GM19023 (cell line): ENCODE data around the gene HOXC9.
A peak's percentile ranks its signal among the peaks of the same experiment; 100 is the strongest.

Experiments used
- ATAC-seq: cut with Tn5 transposase; IDR thresholded peaks from one replicate; pipeline ENCODE4 v1.9.1; 2021; ENCODE audit warnings: mild to moderate bottlenecking, moderate library complexity; ENCODE audit not compliant: unreplicated experiment

Gene HOXC9

DNA sequence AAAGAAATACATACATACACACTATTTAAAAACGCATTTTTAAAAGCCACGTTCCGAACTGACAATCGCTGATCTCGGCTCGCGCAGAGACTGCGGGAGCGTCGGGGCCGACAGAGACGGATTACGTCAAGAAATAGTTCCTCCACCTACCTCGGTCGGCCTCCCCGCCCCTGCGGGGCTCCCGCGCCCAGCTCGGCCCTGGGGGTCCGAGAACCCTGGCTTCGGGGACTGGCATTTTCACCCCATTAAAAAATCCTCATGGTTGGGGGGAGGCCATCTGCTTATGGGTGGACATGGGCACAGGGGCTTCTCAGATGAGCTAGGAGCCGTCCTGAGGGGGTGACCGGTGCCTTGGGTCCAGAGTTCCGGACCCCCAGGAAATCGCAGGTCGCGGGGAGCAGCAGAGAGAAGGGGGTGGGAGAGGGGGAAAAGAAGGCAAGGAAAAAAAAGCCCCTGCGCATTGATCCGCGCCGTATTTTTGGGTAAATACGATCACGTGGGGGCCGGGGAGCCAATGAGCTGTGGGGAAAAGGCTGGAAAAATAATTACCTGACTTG is 324 bp upstream of the HOXC9 start:
- ATAC-seq = no peak

DNA sequence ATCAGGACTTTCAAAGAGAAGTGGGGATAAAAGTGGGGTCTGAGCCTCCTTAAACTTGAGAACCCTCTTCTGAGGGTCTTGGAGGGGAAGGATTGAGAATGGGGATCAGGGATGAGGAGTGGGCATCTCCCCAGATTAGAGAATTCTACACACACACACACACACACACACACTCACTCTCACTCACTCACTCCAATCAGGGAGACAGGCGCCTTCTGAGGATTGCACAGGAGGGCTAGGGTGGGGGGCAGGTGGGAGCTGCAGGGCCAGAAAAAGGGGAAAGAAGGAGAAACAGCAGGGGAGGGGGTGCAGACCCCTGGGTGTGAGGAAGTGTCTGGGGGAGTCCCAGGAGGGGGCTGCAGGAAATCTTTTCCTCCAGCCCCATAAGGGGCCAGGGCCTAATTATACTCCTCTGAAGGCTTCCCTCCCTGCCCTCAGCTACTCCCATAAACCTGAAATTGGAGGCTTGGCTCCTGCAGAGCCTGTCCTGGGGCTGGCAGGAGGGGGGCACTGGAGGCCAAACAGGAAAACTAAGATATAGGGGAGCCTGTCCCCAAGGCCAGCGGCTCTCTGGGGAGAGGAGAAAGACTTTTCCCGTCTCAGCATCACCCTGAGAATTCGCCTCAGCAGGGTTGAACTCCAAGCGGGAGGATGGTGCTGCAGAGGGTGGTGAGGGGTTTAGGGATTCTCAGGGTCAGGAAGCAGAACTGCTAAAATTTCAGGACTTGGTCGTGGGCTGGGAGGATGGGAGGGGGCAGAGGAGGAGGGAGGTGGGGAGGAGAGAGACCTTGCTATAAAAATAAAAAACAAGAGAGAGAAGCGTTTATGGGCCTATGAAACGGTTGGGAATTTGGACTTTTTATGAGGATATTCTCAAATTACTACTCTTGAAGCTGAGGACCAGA is 1.6 kb downstream of the HOXC9 start:
- no peak for ATAC-seq

DNA sequence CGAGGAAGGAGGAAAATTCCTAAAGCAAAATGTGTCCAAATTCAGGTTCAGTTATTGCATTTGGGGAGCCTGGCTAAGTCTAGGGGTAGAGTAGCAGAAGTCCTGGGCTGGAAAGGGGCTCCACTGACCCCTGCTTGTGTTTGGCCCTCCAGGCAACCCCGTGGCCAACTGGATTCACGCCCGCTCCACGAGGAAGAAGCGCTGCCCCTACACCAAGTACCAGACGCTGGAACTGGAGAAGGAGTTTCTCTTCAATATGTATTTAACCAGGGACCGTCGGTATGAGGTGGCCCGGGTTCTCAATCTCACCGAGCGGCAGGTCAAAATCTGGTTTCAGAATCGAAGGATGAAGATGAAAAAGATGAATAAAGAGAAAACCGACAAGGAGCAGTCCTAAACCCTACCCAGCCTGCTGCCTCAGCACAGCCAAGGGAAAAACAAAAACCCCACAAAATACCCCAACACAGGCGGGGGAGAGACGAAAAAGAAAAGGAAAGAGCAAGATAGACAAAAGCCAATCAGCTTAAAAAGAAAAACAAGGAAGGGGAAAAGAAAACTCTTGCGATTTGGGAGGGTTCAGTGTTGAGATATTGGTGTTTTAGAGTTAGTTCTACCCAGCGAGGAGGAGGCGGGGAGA is 2.4 kb downstream of the HOXC9 start:
- ATAC-seq = no peak

DNA sequence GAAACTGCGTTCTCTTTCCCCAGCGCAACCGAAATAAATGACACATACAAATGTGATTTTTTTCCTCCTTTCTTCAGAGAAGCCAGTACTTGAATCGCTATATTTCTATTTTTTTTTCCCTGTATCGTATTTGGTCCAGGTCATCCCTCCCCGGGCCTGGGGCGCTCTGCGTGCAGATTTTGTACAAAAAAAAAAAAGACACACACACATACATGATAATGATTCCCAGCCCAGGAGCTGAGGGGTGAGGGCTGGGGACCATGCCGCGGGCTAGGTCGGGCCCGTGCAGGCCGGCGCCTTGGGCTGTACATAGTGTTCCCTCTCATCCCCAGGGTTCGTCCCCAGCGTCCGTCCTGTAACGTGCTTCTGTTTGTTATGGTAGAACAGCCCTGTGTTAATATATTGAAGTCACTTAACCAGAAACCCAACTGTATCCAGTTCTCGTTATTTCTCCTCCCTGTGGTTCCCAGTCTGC is 3.0 kb downstream of the HOXC9 start:
- no peak for ATAC-seq

DNA sequence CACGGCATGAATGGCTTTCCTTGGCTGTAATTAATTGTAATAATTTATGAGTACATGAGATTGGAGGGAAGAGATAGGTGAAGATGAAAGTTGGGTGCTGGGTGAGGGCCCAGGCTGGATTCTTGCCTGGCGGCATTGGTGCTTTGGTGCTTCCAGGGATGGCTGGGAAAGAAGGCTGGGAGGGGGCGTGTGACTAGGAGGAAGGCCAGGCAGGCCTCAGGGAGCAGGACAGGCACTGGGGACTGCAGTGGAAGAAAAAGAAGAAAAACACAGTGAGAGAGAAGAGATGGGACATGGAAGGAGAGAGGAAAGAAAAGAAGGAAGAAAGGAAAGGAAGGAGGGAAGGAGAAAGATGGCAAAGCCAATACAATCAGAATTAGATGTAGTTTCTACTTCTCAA is 3.7 kb downstream of the HOXC9 start:
- no peak for ATAC-seq

DNA sequence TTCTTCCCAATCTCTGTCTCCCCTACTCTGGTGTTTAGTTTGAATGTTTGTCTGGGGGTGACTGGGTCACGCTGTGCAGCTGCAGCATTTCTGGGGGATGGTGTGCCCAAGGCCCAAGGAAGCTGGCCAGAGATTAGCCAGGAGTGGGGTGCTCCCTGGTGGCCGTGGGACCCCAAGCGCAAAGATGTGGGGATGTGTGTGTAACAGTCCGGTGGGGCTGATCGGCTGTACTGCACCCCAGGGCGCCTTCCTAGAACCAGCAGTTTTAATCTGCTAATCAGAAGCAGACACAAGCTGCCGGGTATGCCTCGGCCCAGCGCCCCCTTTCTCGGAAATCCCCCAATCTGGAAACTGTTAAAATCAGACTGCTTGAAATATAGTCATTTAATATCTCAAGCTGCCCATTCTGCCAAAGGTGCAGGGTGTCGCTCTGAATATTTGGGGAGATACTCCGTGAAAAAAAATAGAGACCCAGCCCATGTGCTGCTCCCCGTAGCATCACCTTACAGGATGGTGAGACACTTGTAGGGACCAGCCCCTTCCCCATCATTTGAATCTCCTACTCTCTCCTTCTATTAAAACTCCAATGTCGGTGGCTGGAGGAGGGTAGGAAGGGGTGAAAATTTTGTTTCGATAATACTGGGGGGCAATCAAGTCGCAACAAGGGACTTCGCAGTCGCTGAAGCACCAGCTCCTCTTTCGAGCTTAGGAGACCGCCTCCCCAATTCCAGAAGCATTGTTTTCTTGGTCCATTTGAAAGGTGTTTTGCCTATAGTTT is 4.3 kb downstream of the HOXC9 start:
- no peak for ATAC-seq

DNA sequence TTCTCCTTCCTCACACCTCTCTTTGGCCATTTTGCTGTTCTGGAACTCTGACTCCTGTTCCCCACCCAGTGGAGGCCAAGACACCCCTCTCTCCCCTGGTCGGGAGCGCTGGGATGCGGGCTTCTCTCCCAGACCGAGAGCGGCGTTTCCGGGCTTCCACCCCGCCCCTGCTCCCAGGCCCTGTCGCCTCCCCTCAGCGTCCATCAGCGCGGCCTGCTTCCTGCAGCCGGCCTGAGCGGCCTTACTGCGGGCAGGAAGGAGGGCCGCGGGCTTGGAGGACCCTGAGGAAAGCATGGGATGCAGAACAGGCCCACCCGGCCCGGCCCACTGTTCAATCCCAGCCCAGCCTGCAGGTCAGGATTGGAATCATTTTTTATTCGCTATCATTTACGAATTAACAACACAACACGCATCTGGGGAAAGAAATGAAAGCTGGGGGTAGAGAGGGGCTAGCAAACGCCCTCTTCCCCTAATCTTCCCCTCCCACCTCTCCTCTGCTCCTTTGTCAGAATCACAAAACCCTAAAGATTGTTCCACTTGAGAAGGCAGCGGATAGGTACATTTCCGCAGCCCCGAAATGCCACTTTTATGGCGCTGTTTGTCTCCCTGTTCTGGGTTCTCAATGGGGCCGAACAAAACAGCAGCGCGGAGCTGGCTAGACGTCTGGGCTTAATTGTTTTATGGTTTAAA is 5.0 kb downstream of the HOXC9 start:
- no peak for ATAC-seq

DNA sequence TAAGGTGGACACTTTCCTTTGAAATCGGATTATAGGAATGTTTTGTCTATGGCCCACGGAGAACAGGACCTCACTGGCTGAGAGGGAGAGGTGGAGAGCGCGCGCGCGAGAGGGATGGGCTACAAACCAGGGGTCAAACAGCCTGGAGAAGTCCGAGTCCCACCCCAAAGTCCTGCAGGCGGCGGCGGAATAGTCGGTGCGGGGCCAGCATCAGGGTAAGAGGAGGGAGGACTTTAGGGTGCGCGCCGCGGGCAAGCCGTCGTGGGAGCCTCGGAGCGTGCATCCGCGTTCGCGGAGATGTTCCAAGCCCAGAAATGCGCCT is 5.5 kb downstream of the HOXC9 start:
- no peak for ATAC-seq

DNA sequence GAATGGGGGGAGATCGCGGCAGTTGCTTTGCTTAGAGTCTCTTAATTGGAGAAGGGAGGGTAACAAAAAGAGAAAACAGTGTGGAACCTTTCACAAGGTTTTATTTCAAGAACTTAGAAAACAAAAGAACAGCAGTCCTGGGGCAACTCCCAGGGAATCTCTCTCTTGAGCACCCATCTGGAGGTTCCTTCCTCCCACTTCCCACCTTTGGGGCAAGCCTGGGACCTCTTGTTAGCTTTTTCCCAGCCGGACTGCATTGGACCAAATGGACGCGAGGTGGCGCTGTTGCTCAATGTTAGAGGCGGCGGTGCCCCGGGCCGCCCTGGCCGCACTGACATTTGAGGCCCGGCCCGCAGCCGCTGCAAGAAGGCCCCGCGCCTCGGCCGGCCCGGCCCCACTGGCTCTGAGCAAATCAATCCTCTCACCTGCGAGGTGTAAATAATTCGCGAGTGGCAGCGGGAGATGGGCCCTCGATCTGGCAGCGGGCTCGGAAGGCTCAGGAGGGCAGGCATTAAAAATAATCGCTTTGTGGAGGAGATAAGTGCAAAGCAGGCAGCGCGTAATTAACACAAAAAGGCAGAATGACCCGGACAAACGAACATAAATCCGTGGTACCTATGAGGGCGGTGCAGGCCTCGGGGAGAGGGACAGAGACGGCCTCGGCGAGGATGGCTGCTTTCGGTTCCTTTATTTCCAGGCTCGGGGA is 6.0 kb downstream of the HOXC9 start:
- peak; percentile 77 for ATAC-seq

DNA sequence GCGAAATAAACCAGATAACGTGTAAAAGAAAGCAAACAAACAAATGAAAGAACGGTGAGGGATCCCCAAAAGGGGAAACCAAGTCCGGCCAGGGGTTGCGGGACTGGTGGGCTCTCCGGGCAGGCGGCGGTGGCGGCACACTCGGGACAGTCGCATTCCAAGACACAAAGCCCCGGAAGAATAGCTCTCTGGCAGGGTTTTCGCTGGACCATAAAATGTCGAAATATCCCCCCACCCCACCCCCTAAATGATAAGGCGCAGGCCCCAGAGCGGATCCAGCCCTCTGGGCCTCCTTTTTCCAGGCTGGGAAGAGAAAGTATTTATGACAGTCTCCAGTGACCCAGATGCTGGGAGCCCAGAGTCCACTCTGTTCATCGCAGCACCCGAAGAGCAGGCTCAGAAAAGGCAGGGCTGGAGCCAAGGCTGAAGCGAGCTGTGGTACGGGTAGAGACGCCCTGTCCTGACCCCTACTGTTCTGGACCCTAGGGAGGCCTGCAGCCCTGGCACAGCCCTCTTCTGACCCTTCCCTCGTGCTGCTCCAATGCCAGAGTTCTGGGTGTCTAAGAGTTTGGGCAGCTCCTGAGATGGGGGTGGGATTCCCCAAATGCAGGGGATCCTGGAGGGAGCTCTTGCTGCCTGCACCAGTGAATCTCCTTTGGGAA is 6.7 kb downstream of the HOXC9 start:
- ATAC-seq = no peak

DNA sequence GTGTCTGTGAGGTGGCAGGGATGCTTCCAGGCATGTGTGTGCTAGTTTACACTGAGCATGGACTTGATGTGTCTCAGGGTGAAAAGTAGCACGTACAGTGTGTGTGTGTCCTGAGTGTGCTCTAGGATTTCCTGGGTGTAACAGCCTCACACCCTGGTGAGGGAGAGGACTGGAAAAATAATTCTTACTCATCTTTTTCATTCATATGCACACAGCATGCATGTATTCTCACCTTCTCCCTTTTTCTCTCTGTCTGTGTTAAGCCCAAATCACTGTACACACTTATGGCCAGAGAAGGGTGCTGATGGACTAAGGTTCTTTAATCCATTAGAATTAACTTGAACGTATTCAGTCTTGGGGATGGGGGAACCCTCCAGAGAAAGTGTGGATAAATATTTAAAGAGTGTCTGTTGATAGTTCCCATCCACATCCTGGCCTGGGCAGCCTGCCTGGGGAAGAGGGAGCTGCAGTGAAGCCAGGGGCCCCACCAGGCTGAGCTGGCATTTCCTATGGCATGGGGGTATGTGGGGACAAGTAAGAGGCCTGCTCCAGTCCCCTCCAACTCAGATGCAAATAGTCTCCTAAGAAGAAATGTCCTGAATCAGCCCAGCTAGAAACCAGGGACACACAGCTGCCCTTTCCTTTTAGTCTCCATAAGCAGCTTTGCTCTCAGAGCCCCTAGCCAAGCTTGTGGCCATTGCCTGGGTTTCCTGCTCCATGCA is 7.7 kb downstream of the HOXC9 start:
- no peak for ATAC-seq

DNA sequence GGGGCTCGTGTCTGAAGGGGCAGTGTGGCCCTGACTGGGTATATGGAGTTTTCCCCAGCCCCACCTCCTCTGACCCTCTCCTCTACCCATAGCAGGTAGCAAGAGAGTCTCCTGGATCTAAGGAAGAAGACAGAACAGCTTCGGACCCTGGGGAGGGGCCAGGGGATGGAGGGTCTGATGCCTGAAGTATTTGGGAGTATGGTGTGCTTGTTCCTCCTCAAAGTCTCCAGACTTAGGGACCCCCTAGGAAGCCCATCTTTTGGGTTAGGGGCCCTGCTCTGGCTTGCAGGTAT is 8.2 kb downstream of the HOXC9 start:
- ATAC-seq = no peak

DNA sequence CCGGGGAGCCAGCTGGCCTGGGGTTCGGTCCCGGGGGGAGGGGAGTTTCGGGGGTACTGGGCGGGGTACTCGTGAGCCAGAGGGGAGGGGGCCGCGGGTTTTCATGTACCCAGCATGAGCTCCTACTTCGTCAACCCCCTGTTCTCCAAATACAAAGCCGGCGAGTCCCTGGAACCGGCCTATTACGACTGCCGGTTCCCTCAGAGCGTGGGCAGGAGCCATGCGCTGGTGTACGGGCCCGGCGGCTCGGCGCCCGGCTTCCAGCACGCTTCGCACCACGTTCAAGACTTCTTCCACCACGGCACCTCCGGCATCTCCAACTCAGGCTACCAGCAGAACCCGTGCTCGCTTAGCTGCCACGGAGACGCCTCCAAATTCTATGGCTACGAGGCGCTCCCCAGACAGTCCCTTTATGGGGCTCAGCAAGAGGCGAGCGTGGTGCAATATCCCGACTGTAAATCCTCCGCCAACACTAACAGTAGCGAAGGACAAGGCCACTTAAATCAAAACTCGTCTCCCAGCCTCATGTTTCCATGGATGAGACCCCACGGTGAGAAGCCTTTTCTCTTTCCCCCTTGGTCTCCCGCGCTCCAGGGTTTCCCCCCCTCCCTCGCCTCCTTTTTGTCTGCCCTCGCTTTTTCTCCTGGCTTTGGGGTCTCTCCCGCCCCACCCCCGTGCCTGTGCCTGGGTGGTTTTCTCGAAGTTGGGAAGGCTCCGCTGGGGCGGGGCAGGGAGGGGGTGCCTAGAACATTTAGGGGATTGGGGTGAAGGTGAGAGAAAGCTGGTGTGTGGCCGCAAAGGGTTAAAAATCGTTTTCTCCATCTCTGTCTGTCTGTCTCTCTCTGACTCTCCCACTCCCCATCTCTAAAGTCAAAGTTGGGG is 9.5 kb downstream of the HOXC9 start:
- no peak for ATAC-seq

DNA sequence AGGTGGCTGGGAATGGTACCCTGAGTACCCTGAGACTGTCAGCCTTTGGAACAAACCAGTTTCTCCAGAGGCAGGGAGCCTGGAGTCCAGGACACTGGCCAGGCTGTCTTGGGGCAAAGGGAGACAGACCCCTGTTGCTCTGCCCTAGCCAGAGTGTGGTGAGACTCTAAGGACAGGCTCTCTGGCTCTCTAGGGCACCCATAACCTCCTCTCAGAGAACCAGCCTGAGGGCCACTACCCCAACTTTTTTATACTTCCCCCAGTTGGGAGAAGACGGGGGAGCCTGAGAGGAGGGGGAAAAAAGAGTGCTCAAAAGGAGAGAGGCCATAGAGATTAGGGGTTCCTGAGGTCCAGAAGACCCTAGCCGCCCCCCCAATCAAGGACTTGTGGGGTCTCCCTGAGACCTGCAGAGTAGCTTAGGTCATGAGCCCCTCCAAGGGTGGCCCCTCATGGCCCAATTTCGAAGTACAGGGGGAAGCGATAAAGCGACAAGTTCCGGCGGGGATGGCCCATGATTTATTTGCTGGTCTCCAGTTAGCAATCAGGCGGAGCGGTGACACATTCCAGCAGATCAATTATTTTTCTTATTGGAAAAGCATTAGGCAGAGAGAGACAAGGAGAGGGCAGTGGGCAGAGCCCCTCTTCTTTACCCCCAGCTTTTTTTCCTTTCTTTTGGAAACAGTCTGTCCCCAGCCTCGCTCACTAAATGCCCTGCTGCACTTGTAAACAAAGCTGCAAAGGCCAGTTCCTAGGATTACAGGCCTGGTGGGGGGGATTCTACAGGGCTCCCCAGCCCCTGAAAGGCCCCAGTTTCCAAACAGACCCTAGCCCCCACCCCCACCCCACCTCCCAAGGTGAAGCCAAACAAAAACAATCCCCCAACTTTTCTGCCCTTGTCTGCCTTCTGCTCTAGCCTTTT is 10.4 kb downstream of the HOXC9 start:
- ATAC-seq = no peak

DNA sequence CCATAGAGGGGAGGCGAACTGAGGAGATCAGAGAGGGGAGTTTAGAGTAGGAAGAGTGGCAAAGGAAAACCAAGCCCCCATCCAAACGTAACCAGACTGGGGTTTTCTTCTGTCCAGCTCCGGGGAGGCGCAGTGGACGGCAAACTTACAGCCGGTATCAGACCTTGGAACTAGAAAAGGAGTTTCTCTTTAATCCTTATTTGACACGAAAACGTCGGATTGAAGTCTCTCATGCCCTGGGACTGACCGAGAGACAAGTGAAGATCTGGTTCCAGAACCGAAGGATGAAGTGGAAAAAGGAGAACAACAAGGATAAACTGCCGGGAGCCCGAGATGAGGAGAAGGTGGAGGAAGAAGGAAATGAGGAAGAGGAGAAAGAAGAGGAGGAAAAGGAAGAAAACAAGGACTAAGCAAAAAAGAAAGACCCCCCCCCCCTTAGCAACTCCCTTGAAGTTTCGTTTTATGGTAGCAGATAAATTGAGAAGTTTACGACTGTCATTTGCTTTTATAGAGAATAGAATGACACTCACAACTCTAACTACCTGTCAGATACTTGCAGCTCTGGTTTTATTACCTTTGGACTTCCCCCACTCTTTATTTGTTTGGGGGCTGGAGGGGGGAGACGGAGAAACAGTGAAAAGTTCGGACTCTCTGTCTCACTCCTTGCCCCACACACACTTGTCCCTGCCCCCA is 11.2 kb downstream of the HOXC9 start:
- no peak for ATAC-seq

DNA sequence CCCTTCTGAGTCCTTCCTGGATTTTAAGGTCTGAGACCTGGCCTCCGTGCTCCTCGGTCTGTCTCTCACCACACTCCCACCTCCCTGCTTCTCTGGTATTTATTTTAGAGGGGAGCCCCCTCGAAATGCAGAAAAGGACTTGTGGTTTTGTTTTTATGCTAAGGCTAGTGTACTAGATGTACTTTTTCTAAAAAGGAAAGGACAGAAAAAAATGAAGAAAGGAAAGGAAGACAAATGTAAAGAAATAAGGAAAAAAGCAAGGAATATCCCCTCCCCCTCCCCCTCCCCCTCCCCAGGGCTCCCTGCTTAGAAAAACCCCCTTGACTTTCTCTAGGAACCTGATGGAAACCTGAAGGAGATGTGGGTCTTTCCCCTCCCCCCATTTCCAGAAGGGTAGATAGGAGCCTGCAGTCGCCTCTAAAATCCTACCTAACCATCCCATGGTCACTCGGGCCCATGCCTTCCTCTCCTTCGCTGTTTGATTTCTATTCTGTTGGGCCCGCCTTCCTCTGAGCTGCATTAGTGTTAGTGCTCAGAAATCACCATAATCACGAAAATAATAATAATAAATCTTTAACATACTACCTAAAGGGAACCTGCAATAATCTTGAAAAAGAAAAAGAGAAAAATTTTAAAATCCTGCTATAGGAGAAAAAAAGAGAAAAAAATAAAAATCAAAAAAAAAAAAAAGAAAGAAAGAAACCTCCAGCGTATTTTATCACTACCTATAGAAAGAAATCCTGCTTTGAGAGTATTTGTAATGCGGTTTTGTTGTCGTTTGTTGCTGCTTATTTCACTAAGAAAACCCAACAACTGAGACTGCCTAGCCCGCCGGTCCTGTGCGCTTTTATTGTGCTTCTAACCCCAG is 11.9 kb downstream of the HOXC9 start:
- no peak for ATAC-seq
